ENCODE results near the gene NEU2.

Gene NEU2

GRCh38 chr2:233020454-233020853 lies 12.0 kb upstream of the NEU2 start:
- DNase-seq = no peak
- Histone ChIP-seq H3K27ac (no peak overlapping the region), H3K27me3 (ENCODE audit: insufficient read depth, low read depth, severe bottlenecking) (no peaks in the 10 kb centered on the region), H3K9me3 (ENCODE audit: severe bottlenecking) (no peaks in the 10 kb centered on the region), H3K4me3 (ENCODE audit: low read depth, low read length) (no peak overlapping the region), H3K36me3 (no peaks in the 10 kb centered on the region)
- no peak for TF ChIP-seq CTCF (IDR thresholded peaks at IDR 0.05; ENCODE audit: low read depth, low read length)

GRCh38 chr2:233021771-233022170 lies 10.7 kb upstream of the NEU2 start:
- no peak overlapping the region for H3K27ac ChIP-seq
- H3K9me3 ChIP-seq (ENCODE audit: severe bottlenecking) = no peaks in the 10 kb centered on the region
- H3K4me3 ChIP-seq (ENCODE audit: low read depth, low read length) = no peak overlapping the region
- DNase-seq = no peak
- no peaks in the 10 kb centered on the region for H3K27me3 ChIP-seq (ENCODE audit: insufficient read depth, low read depth, severe bottlenecking)
- TF ChIP-seq CTCF (IDR thresholded peaks at IDR 0.05; ENCODE audit: low read depth, low read length) = no peak
- no peaks in the 10 kb centered on the region for H3K36me3 ChIP-seq

- no peak for DNase-seq
- H3K4me3 ChIP-seq (ENCODE audit: low read depth, low read length) = no peak overlapping the region
- no peaks in the 10 kb centered on the region for H3K9me3 ChIP-seq (ENCODE audit: severe bottlenecking)
- H3K36me3 ChIP-seq = no peaks in the 10 kb centered on the region
- H3K27me3 ChIP-seq (ENCODE audit: insufficient read depth, low read depth, severe bottlenecking) = no peaks in the 10 kb centered on the region
- no peak overlapping the region for H3K27ac ChIP-seq
- no peak for TF ChIP-seq CTCF (IDR thresholded peaks at IDR 0.05; ENCODE audit: low read depth, low read length)
These were observed 9.9 kb upstream of the NEU2 start for GRCh38 chr2:233022561-233022960.

GRCh38 chr2:233023007-233023760 lies 9.3 kb upstream of the NEU2 start:
- no peaks in the 10 kb centered on the region for H3K27me3 ChIP-seq (ENCODE audit: insufficient read depth, low read depth, severe bottlenecking)
- DNase-seq = no peak
- H3K27ac ChIP-seq = no peak overlapping the region
- no peak overlapping the region for H3K4me3 ChIP-seq (ENCODE audit: low read depth, low read length)
- no peaks in the 10 kb centered on the region for H3K36me3 ChIP-seq
- TF ChIP-seq CTCF (IDR thresholded peaks at IDR 0.05; ENCODE audit: low read depth, low read length) = no peak
- no peaks in the 10 kb centered on the region for H3K9me3 ChIP-seq (ENCODE audit: severe bottlenecking)

- TF ChIP-seq CTCF (IDR thresholded peaks at IDR 0.05; ENCODE audit: low read depth, low read length) = no peak
- Histone ChIP-seq H3K27ac (no peak overlapping the region), H3K4me3 (ENCODE audit: low read depth, low read length) (no peak overlapping the region), H3K36me3 (no peaks in the 10 kb centered on the region), H3K9me3 (ENCODE audit: severe bottlenecking) (no peaks in the 10 kb centered on the region), H3K27me3 (ENCODE audit: insufficient read depth, low read depth, severe bottlenecking) (no peaks in the 10 kb centered on the region)
- DNase-seq = no peak
These were observed 8.6 kb upstream of the NEU2 start for GRCh38 chr2:233023761-233024410.

All from WERI-Rb-1 (cell line).